ENCODE results near the gene PNMA6F. TPM values are rescaled to one million over a fixed set of nuclear protein-coding genes. Genes with fewer than 3 reads are reported as not detected.
"Not testable (repeated sequence)": the region's sequence is repeated elsewhere in the genome, so short reads cannot be mapped to it uniquely, and the experiment has no call there.

Gene PNMA6F
- total RNA-seq, 1 experiment from 2014 or later, result 0.13 TPM

DNA sequence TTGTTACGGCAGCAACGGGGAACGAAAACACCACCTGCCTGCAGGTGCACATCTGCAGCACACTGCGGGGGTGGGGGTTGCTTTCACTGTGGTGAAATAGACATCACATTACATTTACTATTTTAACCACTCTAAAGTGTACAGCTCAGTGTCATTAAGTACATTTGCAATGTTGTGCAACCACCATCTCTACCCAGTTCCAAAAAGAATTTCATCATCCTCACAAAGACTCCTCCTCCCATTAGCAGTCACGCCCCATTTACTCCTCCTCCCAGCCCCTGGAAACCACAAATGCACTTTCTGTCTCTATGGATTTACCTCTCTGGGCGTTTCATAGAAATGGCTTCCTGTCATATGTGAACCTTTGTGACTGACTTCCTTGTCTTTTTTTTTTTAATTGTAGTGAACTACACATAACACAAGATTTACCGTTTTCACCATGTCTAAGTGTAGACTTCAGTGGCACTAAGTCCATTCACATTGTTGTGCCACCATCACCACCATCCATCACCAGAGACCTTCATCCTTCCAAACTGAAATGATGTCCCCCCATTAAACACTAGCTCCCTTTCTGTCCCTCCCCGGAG is 28.0 kb downstream of the PNMA6F start:
- DNase-seq (ENCODE audit: low spot score); POLR2A ChIA-PET; H3K36me3 Mint-ChIP-seq; CTCF ChIA-PET; H3K27ac Mint-ChIP-seq; H3K4me1 Mint-ChIP-seq; H3K27me3 Mint-ChIP-seq (ENCODE audit: low read depth); ATAC-seq; H3K4me3 Mint-ChIP-seq; H3K9me3 Mint-ChIP-seq: not testable (repeated sequence)

- H3K27ac Mint-ChIP-seq; H3K27me3 Mint-ChIP-seq (ENCODE audit: low read depth); POLR2A ChIA-PET: not testable (repeated sequence)
These were observed 32.8 kb downstream of the PNMA6F start for GRCh38 chrX:153288807-153289206.

GRCh38 chrX:153285678-153286077 is 35.9 kb downstream of the PNMA6F start:
- H3K9me3 Mint-ChIP-seq; H3K27ac Mint-ChIP-seq; H3K27me3 Mint-ChIP-seq (ENCODE audit: low read depth); POLR2A ChIA-PET; CTCF ChIA-PET; H3K4me1 Mint-ChIP-seq; H3K36me3 Mint-ChIP-seq; DNase-seq (ENCODE audit: low spot score); H3K4me3 Mint-ChIP-seq: not testable (repeated sequence)
- ATAC-seq, result peak; percentile 57

More at GRCh38 chrX:153288807-153289206, 32.8 kb downstream of the PNMA6F start:
- H3K36me3 Mint-ChIP-seq; H3K4me3 Mint-ChIP-seq; ATAC-seq; H3K4me1 Mint-ChIP-seq; CTCF ChIA-PET; H3K9me3 Mint-ChIP-seq; DNase-seq (ENCODE audit: low spot score): not testable (repeated sequence)

GRCh38 chrX:153283982-153284381 is 37.6 kb downstream of the PNMA6F start:
- H3K4me1 Mint-ChIP-seq; H3K36me3 Mint-ChIP-seq; H3K4me3 Mint-ChIP-seq; POLR2A ChIA-PET; H3K9me3 Mint-ChIP-seq; DNase-seq (ENCODE audit: low spot score); CTCF ChIA-PET; ATAC-seq; H3K27me3 Mint-ChIP-seq (ENCODE audit: low read depth); H3K27ac Mint-ChIP-seq: not testable (repeated sequence)

- H3K4me3 Mint-ChIP-seq; H3K27me3 Mint-ChIP-seq (ENCODE audit: low read depth); DNase-seq (ENCODE audit: low spot score); H3K27ac Mint-ChIP-seq; H3K9me3 Mint-ChIP-seq; H3K4me1 Mint-ChIP-seq; H3K36me3 Mint-ChIP-seq; CTCF ChIA-PET; ATAC-seq; POLR2A ChIA-PET: not testable (repeated sequence)
These were observed 39.8 kb downstream of the PNMA6F start for GRCh38 chrX:153281784-153282183.

- H3K27me3 Mint-ChIP-seq (ENCODE audit: low read depth); H3K27ac Mint-ChIP-seq; ATAC-seq; DNase-seq (ENCODE audit: low spot score); H3K36me3 Mint-ChIP-seq; H3K4me3 Mint-ChIP-seq; H3K4me1 Mint-ChIP-seq; CTCF ChIA-PET; H3K9me3 Mint-ChIP-seq; POLR2A ChIA-PET: not testable (repeated sequence)
These were observed 42.3 kb downstream of the PNMA6F start for GRCh38 chrX:153279304-153279703.

DNA sequence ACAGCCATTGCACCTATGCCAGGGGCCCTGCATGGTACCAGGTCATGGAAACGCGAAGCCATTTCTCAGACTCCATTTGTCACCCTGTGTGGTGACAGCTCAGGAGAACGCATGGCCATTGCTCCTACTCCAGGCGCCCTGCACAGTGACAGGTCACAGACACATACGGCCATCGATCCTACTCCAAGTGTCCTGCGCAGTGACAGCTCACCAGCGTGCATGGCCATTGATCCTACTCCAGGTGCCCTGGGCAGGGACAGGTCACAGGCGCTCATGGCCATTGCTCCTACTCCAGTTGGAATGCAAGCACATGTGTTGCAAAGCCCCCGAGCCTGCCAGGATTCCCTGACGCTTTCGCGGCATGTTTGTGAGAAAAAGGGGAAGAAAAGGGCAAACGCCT is 45.5 kb downstream of the PNMA6F start:
- H3K27ac Mint-ChIP-seq; H3K36me3 Mint-ChIP-seq; H3K4me1 Mint-ChIP-seq; ATAC-seq; H3K9me3 Mint-ChIP-seq; H3K4me3 Mint-ChIP-seq; CTCF ChIA-PET; POLR2A ChIA-PET; DNase-seq (ENCODE audit: low spot score); H3K27me3 Mint-ChIP-seq (ENCODE audit: low read depth): not testable (repeated sequence)

DNA sequence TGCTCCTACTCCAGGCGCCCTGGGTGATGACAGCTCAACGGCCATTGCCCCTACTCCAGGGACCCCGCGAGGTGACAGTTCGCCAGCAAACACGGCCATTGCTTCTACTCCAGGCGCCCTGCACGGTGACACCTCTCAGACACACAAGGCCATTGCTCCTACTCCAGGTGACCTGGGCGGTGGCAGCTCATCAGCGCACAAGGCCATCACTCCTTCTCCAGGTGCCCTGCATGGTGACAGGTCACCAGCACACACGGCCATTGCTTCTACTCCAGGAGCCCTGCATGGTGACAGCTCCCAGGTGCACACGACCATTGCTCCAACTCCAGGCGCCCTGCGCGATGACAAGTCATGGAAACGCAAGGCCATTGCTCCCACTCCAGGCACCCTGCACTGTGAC is 46.1 kb downstream of the PNMA6F start:
- H3K4me3 Mint-ChIP-seq; POLR2A ChIA-PET; H3K27me3 Mint-ChIP-seq (ENCODE audit: low read depth); H3K36me3 Mint-ChIP-seq; H3K4me1 Mint-ChIP-seq; DNase-seq (ENCODE audit: low spot score); H3K9me3 Mint-ChIP-seq; H3K27ac Mint-ChIP-seq; CTCF ChIA-PET; ATAC-seq: not testable (repeated sequence)

DNA sequence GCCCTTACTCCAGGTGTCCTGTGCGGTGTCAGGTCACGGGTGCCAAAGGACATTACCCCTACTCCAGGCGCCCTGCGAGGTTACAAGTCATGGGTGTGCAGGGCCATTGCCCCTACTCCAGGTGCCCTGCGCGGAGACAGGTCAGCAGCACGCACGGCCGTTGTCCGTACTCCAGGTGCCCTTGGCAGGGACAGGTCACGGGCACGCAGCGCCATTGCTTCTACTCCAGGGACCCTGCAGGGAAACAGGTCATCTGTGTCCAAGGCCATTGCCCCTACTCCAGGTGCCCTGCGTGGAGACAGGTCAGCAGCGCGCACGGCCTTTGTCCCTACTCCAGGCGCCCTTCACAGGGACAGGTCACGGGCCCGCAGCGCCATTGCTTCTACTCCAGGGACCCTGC is 49.0 kb downstream of the PNMA6F start:
- H3K4me3 Mint-ChIP-seq; POLR2A ChIA-PET; H3K27ac Mint-ChIP-seq; H3K27me3 Mint-ChIP-seq (ENCODE audit: low read depth); DNase-seq (ENCODE audit: low spot score); ATAC-seq; H3K36me3 Mint-ChIP-seq; H3K9me3 Mint-ChIP-seq; CTCF ChIA-PET; H3K4me1 Mint-ChIP-seq: not testable (repeated sequence)

DNA sequence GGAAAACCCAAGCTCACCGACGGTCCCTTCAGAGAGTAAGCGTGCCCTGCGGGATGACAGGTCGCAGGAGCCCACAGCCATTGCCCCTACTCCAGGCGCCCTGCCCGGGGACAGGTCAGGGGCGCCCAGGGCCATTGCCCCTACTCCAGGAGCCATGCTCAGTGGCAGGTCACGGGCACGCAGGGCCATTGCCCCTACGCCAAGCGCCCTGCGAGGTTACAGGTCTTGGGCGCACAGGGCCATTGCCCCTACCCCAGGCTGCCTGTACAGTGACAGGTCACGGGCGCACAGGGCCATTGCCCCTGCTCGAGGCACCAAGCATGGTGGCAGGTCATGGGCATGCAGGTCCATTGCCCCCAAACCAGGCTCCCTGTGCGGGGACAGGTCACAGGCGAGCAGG is 49.5 kb downstream of the PNMA6F start:
- POLR2A ChIA-PET; H3K27ac Mint-ChIP-seq; H3K9me3 Mint-ChIP-seq; H3K4me1 Mint-ChIP-seq; ATAC-seq; H3K27me3 Mint-ChIP-seq (ENCODE audit: low read depth); H3K4me3 Mint-ChIP-seq; H3K36me3 Mint-ChIP-seq; CTCF ChIA-PET; DNase-seq (ENCODE audit: low spot score): not testable (repeated sequence)

Other genes starting within 250 kb of the PNMA6F start
- gene PNMA6A, start 249.3 kb downstream of the PNMA6F start, total RNA-seq (2021), result 4.4 to 5.1 TPM (median 4.5 TPM) in 3 replicates
- gene MAGEA1, start 142.5 kb downstream of the PNMA6F start, total RNA-seq (2021), result not detected in 3 replicates
- 9.3 to 9.9 TPM (median 9.8 TPM) in 3 replicates for gene ZNF275, start 12.4 kb upstream of the PNMA6F start, total RNA-seq (2021)
- gene PNMA6E, start 79.6 kb upstream of the PNMA6F start, total RNA-seq (2021), result not detected in 3 replicates
- gene ZFP92, start 89.7 kb upstream of the PNMA6F start, total RNA-seq (2021), result 0.23 to 0.31 TPM (median 0.27 TPM) in 3 replicates
- 0.78 to 1.5 TPM (median 1.0 TPM) in 3 replicates for gene TREX2, start 124.3 kb upstream of the PNMA6F start, total RNA-seq (2021)
- gene HAUS7, start 148.8 kb upstream of the PNMA6F start, total RNA-seq (2021), result 46.5 to 52.9 TPM (median 52.2 TPM) in 3 replicates
- 1.8 to 3.7 TPM (median 3.2 TPM) in 3 replicates for gene BGN, start 173.2 kb upstream of the PNMA6F start, total RNA-seq (2021)
- gene ATP2B3, start 195.9 kb upstream of the PNMA6F start, total RNA-seq (2021), result 0.28 to 0.32 TPM (median 0.30 TPM) in 3 replicates